GM12874 (cell line): Measurements from ENCODE around the gene GOLGA7B.

Source experiments
- TF ChIP-seq, protein P1 (sequence below): IDR thresholded peaks from 2 replicates; pipeline ENCODE4 v1.5.1; 2011; ENCODE audit warnings: low read depth, mild to moderate bottlenecking, control low read depth, low read length, moderate library complexity; ENCODE audit not compliant: insufficient read depth

GOLGA7B gene

DNA sequence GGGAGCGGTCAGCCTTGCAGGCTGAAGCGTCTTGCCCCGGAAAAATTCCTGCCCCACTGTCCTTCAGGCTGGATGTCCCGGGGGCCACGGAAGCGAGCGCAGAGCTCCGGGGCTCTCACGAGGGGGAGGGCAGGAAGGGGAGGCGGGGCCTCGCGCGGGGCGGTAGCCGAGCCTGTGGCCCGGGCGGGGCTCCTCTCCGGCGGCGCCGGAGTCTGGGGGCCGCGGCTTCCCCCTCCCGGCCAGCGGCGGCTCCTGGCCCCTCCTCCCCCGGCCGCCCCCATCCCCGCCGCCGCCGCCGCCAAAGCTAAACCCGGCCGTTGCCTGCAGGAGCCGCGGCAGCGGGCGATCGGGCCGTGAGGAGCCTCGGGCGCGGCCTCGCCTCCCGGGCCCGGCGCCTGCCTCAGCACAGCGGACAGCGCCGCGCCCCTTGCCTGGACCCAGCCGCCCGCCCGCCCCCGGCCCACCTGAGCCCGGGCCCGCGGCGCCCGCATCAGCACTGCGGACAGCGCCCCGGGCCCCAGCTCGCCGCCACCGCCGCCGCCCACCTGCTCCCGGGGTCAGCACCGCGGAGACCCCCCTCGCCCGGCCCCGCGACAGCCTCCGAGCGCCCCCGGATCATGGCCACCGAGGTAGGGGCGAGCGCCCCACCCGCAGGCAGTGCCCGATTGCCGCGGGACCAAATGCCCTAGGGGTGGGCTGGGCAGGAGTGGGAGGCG is at the start of gene GOLGA7B:
Gene GOLGA7B, plus strand, starts transcription at position 157 of the 716 bp plus-strand sequence. Its CDS starts 461 bp downstream, at position 618.
- TF ChIP-seq, protein P1, sequence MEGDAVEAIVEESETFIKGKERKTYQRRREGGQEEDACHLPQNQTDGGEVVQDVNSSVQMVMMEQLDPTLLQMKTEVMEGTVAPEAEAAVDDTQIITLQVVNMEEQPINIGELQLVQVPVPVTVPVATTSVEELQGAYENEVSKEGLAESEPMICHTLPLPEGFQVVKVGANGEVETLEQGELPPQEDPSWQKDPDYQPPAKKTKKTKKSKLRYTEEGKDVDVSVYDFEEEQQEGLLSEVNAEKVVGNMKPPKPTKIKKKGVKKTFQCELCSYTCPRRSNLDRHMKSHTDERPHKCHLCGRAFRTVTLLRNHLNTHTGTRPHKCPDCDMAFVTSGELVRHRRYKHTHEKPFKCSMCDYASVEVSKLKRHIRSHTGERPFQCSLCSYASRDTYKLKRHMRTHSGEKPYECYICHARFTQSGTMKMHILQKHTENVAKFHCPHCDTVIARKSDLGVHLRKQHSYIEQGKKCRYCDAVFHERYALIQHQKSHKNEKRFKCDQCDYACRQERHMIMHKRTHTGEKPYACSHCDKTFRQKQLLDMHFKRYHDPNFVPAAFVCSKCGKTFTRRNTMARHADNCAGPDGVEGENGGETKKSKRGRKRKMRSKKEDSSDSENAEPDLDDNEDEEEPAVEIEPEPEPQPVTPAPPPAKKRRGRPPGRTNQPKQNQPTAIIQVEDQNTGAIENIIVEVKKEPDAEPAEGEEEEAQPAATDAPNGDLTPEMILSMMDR: no peak

DNA sequence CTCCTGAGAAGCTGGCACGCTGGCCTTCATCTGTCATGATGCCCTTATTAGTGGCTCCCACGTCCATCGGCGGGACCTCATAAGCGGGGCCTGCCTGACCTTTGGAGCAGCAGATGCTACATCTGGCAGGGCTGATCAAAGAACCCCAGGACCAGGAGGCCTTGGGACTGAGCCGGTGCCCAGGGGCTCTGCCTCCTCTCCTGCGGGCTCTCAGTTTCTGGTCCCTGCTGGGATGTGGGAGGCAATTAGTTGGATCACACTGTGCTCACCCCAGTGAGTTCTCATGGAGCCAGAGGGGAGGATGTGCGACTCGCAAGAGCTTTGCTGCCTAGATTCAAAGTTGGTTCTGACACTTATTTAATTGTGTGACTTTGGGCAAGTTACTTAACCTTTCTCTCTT is 49.2 kb upstream of the GOLGA7B start:
- TF ChIP-seq, protein P1: no peak

DNA sequence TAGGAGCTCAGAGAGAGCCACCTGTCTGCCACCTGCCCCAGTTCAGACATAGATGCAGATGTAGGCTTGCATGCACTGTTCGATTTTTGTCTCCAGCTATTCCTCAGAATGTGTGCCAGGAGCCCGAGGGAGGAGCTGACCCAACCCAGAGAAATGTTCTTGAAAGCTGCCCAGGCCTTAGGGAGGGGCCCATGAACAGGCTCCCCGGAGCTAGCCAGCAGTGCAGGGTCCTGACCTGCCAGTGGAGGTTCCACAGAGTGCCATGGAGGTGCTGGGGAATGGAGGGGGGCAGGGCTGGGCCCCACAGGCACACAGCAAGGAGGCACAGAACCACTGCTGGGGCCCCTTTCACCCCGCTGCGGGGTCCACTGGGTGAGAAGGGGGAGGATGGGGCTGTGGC is 48.2 kb upstream of the GOLGA7B start:
- TF ChIP-seq, protein P1: no peak

DNA sequence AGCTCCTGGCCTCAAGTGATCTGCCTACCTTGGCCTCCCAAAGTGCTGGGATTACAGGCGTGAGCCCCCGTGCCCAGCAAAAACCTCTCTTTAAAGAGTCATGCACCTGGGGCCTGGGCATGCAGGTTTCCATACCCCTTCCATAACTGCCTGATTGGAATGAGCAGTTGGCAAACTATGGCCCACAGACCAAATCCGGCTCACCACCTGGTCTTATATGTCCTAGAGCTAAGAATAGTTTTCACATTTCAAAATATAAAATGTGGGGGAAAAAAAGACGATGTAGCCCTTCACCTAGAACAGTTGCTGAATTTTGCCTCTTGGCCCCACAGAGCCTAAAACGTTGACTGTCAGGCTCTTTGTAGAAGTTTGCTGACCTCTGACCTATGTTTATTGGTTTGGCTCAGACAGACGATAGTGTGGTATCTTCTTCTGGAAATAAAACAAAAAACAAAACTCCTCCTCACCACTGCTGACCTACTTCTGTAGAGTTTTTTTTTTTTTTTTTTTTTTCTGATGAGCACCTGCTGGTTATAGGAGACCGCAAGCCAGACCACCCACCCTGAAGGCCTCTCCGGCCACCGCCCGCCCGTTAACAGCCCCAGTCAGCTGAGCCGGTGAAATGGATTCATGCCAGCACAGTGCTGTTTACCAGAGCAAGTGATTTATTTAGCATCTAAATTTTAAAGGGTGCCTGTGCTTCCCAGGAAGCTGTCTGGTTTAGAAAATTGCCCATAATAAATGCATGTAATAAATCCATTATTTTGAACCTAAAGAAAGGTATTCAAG is 44.4 kb upstream of the GOLGA7B start:
- TF ChIP-seq, protein P1: no peak

DNA sequence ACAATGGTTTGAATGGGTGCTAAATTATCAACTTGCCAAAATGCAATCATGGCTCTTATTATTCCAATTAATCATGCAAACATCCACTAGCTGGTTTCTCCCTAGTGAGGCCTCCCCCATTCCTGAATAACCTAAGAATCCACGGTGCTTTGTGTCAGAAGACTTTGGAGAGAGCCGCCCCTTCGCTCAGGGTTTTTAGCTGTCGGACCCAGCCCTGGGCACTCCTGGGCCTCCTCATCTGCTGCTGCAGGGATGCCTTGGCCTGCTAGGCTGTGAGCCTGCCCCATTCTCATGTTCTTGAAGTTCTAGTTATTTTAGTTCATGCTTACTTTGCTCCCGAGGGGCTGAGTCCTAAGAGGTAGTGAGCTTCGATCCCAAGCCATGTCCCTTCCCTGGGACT is 43.7 kb upstream of the GOLGA7B start:
- TF ChIP-seq, protein P1: no peak

DNA sequence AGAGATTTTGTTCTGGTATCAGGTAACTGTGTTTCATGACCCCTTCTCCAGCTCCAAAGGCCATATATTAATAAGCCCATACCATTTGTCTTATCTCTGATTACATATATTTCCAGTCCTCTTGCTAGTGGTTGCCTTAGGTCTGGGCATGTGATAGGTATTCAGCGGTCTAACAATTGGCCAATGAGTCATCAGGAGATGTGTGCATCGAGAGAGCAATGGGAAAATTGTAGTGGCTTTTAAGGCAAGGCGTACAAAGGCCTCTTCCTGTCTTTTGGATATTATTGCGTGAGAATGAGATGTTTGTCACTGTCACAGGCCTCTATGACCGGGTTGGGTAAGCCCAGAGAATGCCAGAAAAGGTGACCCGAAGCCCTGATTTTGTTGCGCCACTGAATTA is 39.2 kb upstream of the GOLGA7B start:
- TF ChIP-seq, protein P1: no peak

DNA sequence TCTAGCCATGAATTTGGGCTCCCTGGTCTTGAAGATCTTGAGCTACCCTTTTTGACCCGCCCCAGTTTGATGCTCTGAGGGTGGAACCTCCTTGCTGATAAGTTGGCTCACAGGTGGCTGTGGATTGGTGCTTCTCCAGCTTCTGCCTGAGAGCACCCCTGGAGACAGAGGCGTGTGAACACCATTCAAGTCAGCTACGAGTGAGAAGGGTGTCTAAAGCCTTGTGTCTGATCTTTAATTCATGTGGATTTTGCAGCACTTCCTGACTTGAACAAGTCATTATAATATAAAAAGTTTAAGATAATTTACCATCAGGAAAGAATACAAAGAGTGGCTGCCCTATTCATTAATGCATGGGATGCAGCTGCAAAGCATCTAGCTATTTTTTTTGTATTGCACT is 37.7 kb upstream of the GOLGA7B start:
- TF ChIP-seq, protein P1: no peak
